Body of pancreas (tissue), 4 donors: ENCODE results near the gene SEMA6B. TPM values are rescaled to one million over a fixed set of nuclear protein-coding genes. Genes with fewer than 3 reads are reported as not detected.

Source experiments
- ATAC-seq: fragments of 150-250 bp; one replicate; pipeline ENCODE4 v1.9.1; 2016
- DNase-seq, 4 donors: peaks; one replicate each; pipeline ENCODE4 v3.0.0-alpha.2; 2019
- H3K27ac ChIP-seq, 4 donors: fragments of 200-600 bp; sonication (generic); 1 replicate in 3 of 4; 2 replicates in 1 of 4; pipeline versions ENCODE4 v1.5.1 to v1.6.1; 2016 to 2019; ENCODE audit warnings: mild to moderate bottlenecking in 1 of 4, mixed read lengths in 1 of 4, moderate library complexity in 1 of 4
- H3K27me3 ChIP-seq, 2 donors: fragments of 200-600 bp; sonication (generic); one replicate each; pipeline ENCODE4 v1.6.0; 2016; ENCODE audit warnings: mild to moderate bottlenecking in 1 of 2
- H3K36me3 ChIP-seq, 2 donors: fragments of 200-600 bp; sonication (generic); replicated peaks in 1 of 2; 2 replicates each; pipeline ENCODE4 v1.5.1; 2016; ENCODE audit warnings: low read depth in 2 of 2; ENCODE audit not compliant: insufficient read depth in 1 of 2
- H3K4me1 ChIP-seq: fragments of 200-600 bp; sonication (generic); one replicate; pipeline ENCODE4 v1.6.0; 2016
- H3K4me3 ChIP-seq, 2 donors: fragments of 200-600 bp; sonication (generic); 1 replicate in 1 of 2; 2 replicates in 1 of 2; pipeline ENCODE4 v1.5.1; 2016 to 2019
- H3K9me3 ChIP-seq, 3 donors: fragments of 200-600 bp; sonication (generic); 1 replicate in 2 of 3; 2 replicates in 1 of 3; pipeline ENCODE4 v1.5.1; 2016
- CTCF ChIP-seq, 7 experiments: fragments of 450-650 bp in 4 of 7; fragments of 200-600 bp in 3 of 7; sonication (generic) in 3 of 7; IDR thresholded peaks; one replicate each; pipeline ENCODE4 v1.5.1; 2016 to 2019; ENCODE audit warnings: antibody characterized with exemption in 7 of 7
- POLR2A ChIP-seq, 3 donors: fragments of 450-650 bp; IDR thresholded peaks; one replicate each; pipeline ENCODE4 v1.6.1; 2016; ENCODE audit warnings: antibody characterized with exemption in 3 of 3, mild to moderate bottlenecking in 2 of 3
- WGBS, 2 donors: methylation state at CpG; one replicate each; pipeline ENCODE4 v1.1.5; 2017; 5-methylcytosine and 5-hydroxymethylcytosine counted together
- intact Hi-C: fragments of 100-400 bp; cut with DNase I; formaldehyde crosslinking; loops from one replicate; pipeline ENCODE4 v1.15.1; 2023
- total RNA-seq, 2 donors: library from RNA; depleted of rRNA; stranded (reverse); fragments of >200 nt; gene quantifications; one replicate each; pipeline ENCODE4 v1.1.0, GENCODE V29; 2016

SEMA6B gene
- total RNA-seq, 2 donors from 2014 or later, result 6.0 to 11.5 TPM

DNA sequence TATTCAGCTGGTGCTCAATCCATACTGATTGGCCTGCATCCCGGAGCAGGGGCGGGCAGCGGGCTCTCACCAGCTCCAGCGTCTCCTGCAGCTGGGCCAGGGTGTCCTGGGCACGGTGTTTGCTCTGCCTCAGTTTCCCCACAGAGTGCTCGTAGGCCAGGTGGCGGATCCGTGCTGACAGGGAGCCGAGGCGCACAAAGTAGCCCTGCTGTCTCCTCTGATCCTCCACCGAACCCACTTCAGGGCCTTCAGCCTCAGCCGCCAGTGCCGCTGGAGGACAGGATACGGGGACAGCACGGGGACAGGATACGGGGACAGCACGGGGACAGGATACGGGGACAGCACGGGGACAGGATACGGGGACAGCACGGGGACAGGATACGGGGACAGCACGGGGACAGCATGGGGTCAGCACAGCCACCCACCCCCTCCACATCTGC is 33.9 kb downstream of the SEMA6B start:
- no peak for ATAC-seq
- intact Hi-C loops, result no loop called here
- H3K36me3 ChIP-seq, result peaks cover 0 to 5% of the 10 kb centered on the region in 2 donors
- no peak overlapping the region for H3K27ac ChIP-seq
- 84 to 91% methylated on average over 17 to 19 of the region's 23 CpGs for WGBS, 2 donors
- H3K4me1 ChIP-seq, result no peaks in the 10 kb centered on the region
- DNase-seq, result no peak
- H3K9me3 ChIP-seq, result no peaks in the 10 kb centered on the region
- no peak overlapping the region for H3K4me3 ChIP-seq
- TF ChIP-seq CTCF (IDR thresholded peaks at IDR 0.05) (no peak), POLR2A (IDR thresholded peaks at IDR 0.05) (no peak)
- H3K27me3 ChIP-seq, result no peaks in the 10 kb centered on the region

- TF ChIP-seq CTCF (IDR thresholded peaks at IDR 0.05), result peak; percentile 38 to 58 (median 50)
- no peak for TF ChIP-seq POLR2A (IDR thresholded peaks at IDR 0.05)
- Histone ChIP-seq H3K36me3 (peaks cover 0 to 5% of the 10 kb centered on the region in 2 donors), H3K4me3 (no peak overlapping the region), H3K27me3 (no peaks in the 10 kb centered on the region), H3K27ac (no peak overlapping the region), H3K4me1 (no peaks in the 10 kb centered on the region), H3K9me3 (no peaks in the 10 kb centered on the region)
- ATAC-seq, result no peak
- intact Hi-C loops, result no loop called here
- WGBS, 2 donors, result 65 to 88% methylated on average over 14 to 22 of the region's 23 CpGs
- DNase-seq, result peak; percentile 47 to 66 (median 58)
These were observed 34.5 kb downstream of the SEMA6B start for GRCh38 chr19:4524808-4525562.

DNA sequence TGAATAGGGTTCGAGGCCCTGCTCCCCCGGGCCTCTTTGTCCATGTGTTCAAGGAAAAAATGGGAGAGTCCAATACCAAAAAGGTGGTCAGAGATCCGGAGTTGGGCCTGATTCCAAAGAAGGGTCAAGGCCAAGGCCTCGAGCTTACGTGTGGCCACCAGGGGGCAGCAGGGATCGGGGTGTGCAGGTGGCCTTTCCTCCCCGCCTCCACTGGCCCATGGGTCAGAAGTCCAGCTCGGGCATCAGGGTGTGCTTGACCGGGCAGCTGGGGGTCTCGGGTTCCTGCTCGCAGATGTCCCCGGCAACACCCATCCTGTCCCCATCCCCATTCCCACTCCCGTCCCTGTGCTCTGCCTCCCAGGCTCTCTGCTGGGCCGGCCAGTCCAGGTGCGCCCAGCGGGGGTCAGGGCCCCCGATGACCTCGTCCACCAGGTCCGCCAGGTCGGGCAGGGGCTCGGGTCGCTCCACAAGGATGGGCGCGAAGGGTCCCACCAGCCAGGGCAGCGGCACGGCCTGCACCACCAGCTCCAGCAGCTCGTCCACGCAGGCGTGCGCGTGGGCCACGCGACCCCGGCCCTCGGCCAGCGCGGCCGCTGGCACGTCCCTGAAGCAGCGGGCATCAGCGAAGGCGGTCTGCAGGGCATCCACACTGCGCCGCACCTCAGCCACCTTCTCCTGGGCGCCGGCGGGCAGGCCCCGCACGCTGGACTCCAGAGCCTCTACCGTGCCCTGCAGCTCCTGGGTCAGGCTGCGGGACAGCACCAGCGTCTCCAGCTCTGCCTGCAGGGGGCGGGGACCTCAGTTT is 36.0 kb downstream of the SEMA6B start:
- peak; percentile 36 to 45 (median 42) for DNase-seq
- H3K27me3 ChIP-seq, result no peaks in the 10 kb centered on the region
- H3K27ac ChIP-seq, result no peak overlapping the region
- peak in 6 of 7 experiments; percentile 36 to 57 (median 44) for TF ChIP-seq CTCF (IDR thresholded peaks at IDR 0.05)
- no peak for TF ChIP-seq POLR2A (IDR thresholded peaks at IDR 0.05)
- H3K9me3 ChIP-seq, result no peaks in the 10 kb centered on the region
- WGBS, 2 donors, result 64 to 81% methylated on average over 10 to 42 of the region's 53 CpGs
- H3K36me3 ChIP-seq, result peaks cover 0 to under 1% of the 10 kb centered on the region in 2 donors
- H3K4me1 ChIP-seq, result peaks cover 6% of the 10 kb centered on the region
- intact Hi-C loops, result no loop called here
- peak; percentile 19 for ATAC-seq
- H3K4me3 ChIP-seq, result no peak overlapping the region

- 90 to 95% methylated on average over 15 of the region's 15 CpGs for WGBS, 2 donors
- Histone ChIP-seq H3K4me1 (peaks cover 9% of the 10 kb centered on the region), H3K4me3 (no peak overlapping the region), H3K36me3 (no peaks in the 10 kb centered on the region), H3K27ac (no peak overlapping the region), H3K27me3 (no peaks in the 10 kb centered on the region), H3K9me3 (no peaks in the 10 kb centered on the region)
- DNase-seq (no peak), ATAC-seq (no peak)
- intact Hi-C loops, result no loop called here
- no peak for TF ChIP-seq POLR2A (IDR thresholded peaks at IDR 0.05)
- no peak for TF ChIP-seq CTCF (IDR thresholded peaks at IDR 0.05)
These were observed 37.0 kb downstream of the SEMA6B start for GRCh38 chr19:4522291-4523002.
